ENCODE data around the gene GDI1.

The GDI1 gene

DNA sequence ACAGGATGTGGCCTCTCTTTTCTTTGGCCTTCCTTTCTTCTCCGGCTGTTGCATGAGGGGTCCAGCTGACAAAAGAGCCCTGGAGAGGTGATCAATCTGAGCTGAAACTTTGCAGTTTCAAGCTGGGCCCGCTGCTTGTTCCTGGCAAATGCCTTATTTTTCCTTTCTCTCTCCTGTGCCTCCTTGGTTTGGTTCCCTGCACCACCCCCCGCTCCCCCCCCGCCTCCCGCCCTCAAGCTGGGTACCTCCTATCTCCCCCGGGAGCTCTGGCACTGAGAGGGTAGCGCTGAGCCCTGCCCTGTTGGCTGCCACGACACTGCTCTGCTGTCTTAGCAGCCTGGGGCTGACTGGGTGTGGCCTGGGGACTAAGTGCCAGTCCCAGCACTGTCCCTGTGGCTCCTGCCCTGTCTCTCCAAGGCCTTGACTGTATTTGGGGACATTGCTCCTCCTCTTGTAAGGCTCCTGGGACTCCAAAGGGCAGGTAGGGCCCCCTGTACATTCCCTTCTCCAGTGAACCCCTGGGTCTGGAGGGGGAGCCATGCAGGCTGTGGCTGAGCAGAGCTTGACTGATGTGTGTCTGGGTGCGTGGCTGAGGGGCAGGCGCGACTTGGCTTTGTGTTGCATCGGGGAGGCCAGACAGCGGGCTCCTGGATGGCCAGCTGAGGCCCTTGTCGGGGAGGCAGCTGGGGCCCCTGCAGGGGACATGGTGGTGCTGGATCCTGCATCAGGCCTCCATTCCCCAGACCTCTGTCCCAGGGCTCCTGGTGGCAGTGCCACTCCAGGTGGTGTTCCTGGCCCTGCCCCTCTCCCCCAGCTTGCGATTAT is 22.2 kb downstream of the GDI1 start:
- TF ChIP-seq POLR2AphosphoS5 (IDR thresholded peaks at IDR 0.05; ENCODE audit: low read depth, low read length), result no peak
- DNase-seq (ENCODE audit: insufficient read length) (no peak), FAIRE-seq (no peak)

DNA sequence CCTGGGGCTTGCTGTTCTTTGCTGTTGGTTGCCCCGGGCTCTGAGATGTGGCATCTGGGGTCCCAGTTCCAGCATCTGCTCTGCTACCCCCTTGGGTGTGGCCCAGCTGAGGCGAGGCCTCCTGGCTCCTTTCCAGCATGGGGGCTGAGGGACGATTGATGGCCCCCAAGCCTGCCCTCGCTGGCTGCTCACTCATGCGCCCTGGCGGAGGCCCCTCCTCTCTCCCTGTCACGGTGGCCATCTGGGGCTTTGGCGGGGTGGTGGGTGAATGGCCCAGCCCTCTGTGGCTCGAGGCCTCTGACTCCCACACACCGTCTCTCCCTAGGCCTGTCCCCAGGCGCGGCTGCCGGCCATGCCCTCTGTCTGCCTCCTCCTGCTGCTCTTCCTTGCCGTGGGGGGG is 22.9 kb downstream of the GDI1 start:
- FAIRE-seq (no peak), DNase-seq (ENCODE audit: insufficient read length) (no peak)
- TF ChIP-seq POLR2A (IDR thresholded peaks at IDR 0.05; ENCODE audit: low read depth, low read length) (no peak), POLR2AphosphoS5 (IDR thresholded peaks at IDR 0.05; ENCODE audit: low read depth, low read length) (no peak), TAF1 (IDR thresholded peaks at IDR 0.05; ENCODE audit: borderline replicate concordance, low read depth, low read length) (no peak)

DNA sequence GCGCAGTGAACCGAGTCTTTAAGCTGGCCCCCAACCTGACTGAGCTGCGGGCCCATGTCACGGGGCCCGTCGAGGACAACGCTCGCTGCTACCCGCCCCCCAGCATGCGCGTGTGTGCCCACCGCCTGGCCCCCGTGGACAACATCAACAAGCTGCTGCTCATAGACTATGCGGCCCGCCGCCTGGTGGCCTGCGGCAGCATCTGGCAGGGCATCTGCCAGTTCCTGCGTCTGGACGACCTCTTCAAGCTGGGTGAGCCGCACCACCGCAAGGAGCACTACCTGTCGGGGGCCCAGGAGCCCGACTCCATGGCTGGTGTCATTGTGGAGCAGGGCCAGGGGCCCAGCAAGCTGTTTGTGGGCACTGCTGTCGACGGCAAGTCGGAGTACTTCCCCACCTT is 23.4 kb downstream of the GDI1 start:
- no peak for DNase-seq (ENCODE audit: insufficient read length)
- TF ChIP-seq POLR2A (IDR thresholded peaks at IDR 0.05; ENCODE audit: low read depth, low read length) (no peak), POLR2AphosphoS5 (IDR thresholded peaks at IDR 0.05; ENCODE audit: low read depth, low read length) (no peak), TAF1 (IDR thresholded peaks at IDR 0.05; ENCODE audit: borderline replicate concordance, low read depth, low read length) (no peak)
- no peak for FAIRE-seq

DNA sequence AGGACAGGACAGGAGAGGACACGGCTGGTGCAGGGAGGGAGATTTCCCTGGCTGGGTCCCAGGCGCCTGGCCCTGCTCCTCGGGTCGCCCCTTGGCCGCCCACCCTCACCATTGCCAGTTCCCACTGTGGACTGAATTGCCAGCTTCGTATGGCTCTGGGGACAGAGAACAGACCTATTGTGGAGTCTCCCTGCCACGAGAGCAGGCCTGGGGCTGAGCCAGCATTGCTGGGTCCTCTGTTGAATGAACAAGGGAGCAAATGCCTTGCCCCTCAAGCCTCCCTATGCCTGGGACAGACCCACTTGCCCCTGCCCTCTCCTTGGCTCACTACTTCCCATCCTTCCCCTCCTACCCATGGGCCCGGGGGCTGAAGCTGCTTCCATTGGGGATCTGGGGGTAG is 25.4 kb downstream of the GDI1 start:
- no peak for TF ChIP-seq POLR2AphosphoS5 (IDR thresholded peaks at IDR 0.05; ENCODE audit: low read depth, low read length)
- no peak for TF ChIP-seq POLR2A (IDR thresholded peaks at IDR 0.05; ENCODE audit: low read depth, low read length)
- TF ChIP-seq TAF1 (IDR thresholded peaks at IDR 0.05; ENCODE audit: borderline replicate concordance, low read depth, low read length), result no peak
- FAIRE-seq (no peak), DNase-seq (ENCODE audit: insufficient read length) (no peak)

DNA sequence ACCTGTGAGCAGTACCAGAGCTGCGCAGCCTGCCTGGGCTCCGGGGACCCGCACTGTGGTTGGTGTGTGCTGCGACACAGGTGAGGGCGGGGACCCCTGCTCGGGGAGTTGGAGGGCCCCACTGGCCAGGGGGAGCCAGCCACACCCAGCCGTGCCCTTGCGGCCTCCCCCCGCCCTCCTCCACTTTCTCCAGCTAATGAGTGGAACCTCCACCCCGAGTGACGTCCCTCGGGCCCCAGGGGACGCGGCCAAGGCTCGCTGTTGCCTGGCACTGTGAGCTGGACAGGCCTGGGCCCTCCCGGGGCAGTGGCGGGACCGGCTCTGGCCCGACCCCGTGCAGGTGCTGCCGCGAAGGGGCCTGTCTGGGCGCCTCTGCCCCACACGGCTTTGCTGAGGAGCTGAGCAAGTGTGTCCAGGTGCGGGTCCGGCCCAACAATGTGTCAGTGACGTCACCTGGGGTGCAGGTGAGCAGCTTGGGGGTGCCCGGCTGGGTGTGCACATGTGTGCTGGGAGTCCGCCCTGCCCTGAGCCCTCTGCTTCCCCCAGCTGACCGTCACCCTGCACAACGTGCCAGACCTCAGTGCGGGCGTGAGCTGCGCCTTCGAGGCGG is 26.8 kb downstream of the GDI1 start:
- no peak for TF ChIP-seq TAF1 (IDR thresholded peaks at IDR 0.05; ENCODE audit: borderline replicate concordance, low read depth, low read length)
- no peak for TF ChIP-seq POLR2AphosphoS5 (IDR thresholded peaks at IDR 0.05; ENCODE audit: low read depth, low read length)
- TF ChIP-seq POLR2A (IDR thresholded peaks at IDR 0.05; ENCODE audit: low read depth, low read length), result no peak
- DNase-seq (ENCODE audit: insufficient read length) (no peak), FAIRE-seq (no peak)

DNA sequence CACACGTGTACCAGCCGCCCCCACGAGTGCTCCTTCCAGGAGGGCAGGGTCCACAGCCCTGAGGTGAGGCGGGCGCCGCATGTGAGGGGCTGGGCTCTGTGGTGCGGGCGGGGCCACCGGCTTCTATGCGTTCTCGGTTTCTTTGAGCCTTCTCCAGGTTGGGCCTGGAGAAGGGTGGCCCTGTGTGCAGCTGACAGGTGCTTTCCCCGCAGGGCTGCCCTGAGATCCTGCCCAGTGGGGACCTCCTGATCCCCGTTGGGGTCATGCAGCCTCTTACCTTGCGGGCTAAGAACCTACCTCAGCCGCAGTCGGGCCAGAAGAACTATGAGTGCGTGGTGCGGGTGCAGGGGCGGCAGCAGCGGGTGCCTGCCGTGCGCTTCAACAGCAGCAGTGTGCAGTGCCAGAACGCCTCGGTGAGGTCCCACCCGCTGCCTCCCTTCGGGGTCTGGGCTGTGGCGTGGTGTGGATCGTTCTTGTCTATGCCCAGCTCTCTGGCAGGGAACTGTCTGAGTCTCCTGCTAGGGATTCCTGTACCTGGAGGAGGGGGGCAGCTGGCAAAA is 27.9 kb downstream of the GDI1 start:
- no peak for DNase-seq (ENCODE audit: insufficient read length)
- FAIRE-seq, result no peak
- no peak for TF ChIP-seq TAF1 (IDR thresholded peaks at IDR 0.05; ENCODE audit: borderline replicate concordance, low read depth, low read length)
- no peak for TF ChIP-seq POLR2A (IDR thresholded peaks at IDR 0.05; ENCODE audit: low read depth, low read length)
- no peak for TF ChIP-seq POLR2AphosphoS5 (IDR thresholded peaks at IDR 0.05; ENCODE audit: low read depth, low read length)

DNA sequence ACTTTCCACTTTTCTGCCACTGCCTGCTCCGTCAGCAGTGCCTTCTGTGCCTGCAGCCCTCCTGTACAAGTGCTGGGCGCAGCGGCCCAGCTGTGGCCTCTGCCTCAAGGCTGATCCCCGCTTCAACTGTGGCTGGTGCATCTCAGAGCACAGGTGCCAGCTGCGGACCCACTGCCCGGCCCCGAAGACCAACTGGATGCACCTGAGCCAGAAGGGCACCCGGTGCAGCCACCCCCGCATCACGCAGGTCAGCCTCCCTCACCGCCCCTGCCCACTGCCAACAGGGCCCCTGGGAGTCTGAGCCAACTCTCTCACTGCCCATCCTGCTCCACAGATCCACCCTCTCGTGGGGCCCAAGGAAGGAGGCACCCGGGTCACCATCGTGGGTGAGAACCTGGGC is 28.6 kb downstream of the GDI1 start:
- TF ChIP-seq POLR2A (IDR thresholded peaks at IDR 0.05; ENCODE audit: low read depth, low read length) (no peak), POLR2AphosphoS5 (IDR thresholded peaks at IDR 0.05; ENCODE audit: low read depth, low read length) (no peak), TAF1 (IDR thresholded peaks at IDR 0.05; ENCODE audit: borderline replicate concordance, low read depth, low read length) (no peak)
- DNase-seq (ENCODE audit: insufficient read length) (no peak), FAIRE-seq (no peak)

DNA sequence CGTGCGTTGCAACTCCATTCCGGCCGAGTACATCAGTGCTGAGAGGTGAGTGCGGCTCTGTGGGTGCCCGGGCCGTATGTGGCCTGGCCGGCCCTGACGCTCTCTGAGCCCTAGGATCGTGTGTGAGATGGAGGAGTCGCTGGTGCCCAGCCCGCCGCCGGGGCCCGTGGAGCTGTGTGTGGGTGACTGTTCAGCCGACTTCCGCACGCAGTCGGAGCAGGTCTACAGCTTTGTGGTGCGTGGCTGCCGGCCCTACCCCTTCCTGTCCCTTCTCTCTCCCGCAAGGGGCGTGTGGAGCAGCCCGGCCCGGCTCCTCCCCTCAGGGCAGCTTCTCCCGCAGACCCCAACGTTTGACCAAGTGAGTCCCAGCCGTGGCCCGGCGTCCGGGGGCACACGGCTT is 29.1 kb downstream of the GDI1 start:
- FAIRE-seq, result no peak
- TF ChIP-seq POLR2A (IDR thresholded peaks at IDR 0.05; ENCODE audit: low read depth, low read length), result no peak
- no peak for TF ChIP-seq TAF1 (IDR thresholded peaks at IDR 0.05; ENCODE audit: borderline replicate concordance, low read depth, low read length)
- no peak for DNase-seq (ENCODE audit: insufficient read length)

DNA sequence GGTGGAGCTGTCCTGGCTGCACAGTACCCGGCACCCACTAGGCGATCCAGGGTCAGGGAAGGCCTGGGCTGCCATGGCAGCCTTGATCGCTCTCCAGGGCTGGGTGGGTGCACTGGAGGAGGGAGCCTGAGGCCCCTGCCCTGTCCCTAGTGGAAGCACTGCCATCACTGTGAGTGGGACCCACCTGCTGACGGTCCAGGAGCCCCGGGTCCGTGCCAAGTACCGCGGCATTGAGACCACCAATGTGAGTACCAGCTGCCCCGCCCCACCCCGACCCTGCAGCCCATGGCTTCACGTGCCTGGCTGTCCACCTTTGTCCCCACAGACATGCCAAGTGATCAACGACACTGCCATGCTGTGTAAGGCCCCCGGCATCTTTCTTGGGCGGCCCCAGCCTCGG is 30.0 kb downstream of the GDI1 start:
- FAIRE-seq (no peak), DNase-seq (ENCODE audit: insufficient read length) (no peak)
- TF ChIP-seq TAF1 (IDR thresholded peaks at IDR 0.05; ENCODE audit: borderline replicate concordance, low read depth, low read length) (no peak), POLR2AphosphoS5 (IDR thresholded peaks at IDR 0.05; ENCODE audit: low read depth, low read length) (no peak), POLR2A (IDR thresholded peaks at IDR 0.05; ENCODE audit: low read depth, low read length) (no peak)

DNA sequence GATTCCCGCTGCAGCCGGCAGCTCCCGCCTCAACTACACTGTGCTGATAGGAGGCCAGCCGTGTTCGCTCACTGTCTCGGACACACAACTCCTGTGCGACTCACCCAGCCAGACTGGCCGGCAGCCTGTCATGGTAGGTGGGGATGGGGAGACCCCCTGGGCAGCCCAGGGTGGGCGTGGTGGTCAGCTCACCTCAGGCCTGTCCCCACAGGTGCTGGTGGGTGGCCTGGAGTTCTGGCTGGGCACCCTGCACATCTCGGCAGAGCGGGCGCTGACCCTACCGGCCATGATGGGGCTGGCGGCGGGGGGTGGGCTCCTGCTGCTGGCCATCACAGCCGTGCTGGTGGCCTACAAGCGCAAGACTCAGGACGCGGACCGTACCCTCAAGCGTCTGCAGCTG is 30.6 kb downstream of the GDI1 start:
- no peak for FAIRE-seq
- no peak for DNase-seq (ENCODE audit: insufficient read length)
- TF ChIP-seq POLR2A (IDR thresholded peaks at IDR 0.05; ENCODE audit: low read depth, low read length), result no peak
- TF ChIP-seq POLR2AphosphoS5 (IDR thresholded peaks at IDR 0.05; ENCODE audit: low read depth, low read length), result no peak
- no peak for TF ChIP-seq TAF1 (IDR thresholded peaks at IDR 0.05; ENCODE audit: borderline replicate concordance, low read depth, low read length)

DNA sequence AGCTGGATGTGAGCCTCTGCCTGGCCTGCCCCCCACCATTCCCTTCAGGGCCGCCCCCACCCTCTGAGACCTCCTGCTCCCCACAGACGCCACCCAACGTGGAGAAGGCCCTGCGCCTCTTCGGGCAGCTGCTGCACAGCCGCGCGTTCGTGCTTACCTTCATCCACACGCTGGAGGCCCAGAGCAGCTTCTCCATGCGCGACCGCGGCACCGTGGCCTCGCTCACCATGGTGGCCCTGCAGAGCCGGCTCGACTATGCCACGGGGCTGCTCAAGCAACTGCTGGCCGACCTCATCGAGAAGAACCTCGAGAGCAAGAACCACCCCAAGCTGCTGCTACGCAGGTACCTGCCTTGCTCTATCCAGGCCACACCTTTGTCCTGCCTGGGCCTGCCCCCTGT is 31.3 kb downstream of the GDI1 start:
- no peak for FAIRE-seq
- no peak for DNase-seq (ENCODE audit: insufficient read length)
- TF ChIP-seq POLR2AphosphoS5 (IDR thresholded peaks at IDR 0.05; ENCODE audit: low read depth, low read length) (no peak), POLR2A (IDR thresholded peaks at IDR 0.05; ENCODE audit: low read depth, low read length) (no peak), TAF1 (IDR thresholded peaks at IDR 0.05; ENCODE audit: borderline replicate concordance, low read depth, low read length) (no peak)

DNA sequence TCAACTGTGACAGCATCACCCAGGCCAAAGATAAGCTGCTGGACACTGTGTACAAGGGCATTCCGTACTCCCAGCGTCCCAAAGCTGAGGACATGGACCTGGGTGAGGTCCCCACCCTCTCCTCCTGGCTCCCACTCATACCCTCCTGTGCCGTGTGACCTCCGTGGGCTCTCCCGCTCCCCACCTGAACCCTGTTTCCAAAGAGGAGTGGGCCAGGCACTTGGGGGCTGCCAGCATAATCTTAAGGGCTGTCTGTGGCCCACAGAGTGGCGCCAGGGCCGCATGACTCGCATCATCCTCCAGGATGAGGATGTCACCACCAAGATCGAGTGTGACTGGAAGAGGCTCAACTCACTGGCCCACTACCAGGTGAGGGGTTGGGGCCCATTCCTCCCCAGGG is 32.2 kb downstream of the GDI1 start:
- no peak for DNase-seq (ENCODE audit: insufficient read length)
- no peak for FAIRE-seq
- TF ChIP-seq POLR2A (IDR thresholded peaks at IDR 0.05; ENCODE audit: low read depth, low read length), result no peak
- TF ChIP-seq TAF1 (IDR thresholded peaks at IDR 0.05; ENCODE audit: borderline replicate concordance, low read depth, low read length), result no peak
- no peak for TF ChIP-seq POLR2AphosphoS5 (IDR thresholded peaks at IDR 0.05; ENCODE audit: low read depth, low read length)
